ENCODE results near the gene TMEM184C. TPM values are rescaled to one million over a fixed set of nuclear protein-coding genes. Genes with fewer than 3 reads are reported as not detected.
A peak's percentile ranks its signal among the peaks of the same experiment; 100 is the strongest.

Gene TMEM184C
- 35.2 TPM for total RNA-seq
- long read RNA-seq, full-length matches to known transcripts: 23 of 40 reads
- long read RNA-seq, partial matches to known transcripts: 4 of 40 reads
- long read RNA-seq, other reads (novel, unspliced or antisense): 13 of 40 reads

DNA sequence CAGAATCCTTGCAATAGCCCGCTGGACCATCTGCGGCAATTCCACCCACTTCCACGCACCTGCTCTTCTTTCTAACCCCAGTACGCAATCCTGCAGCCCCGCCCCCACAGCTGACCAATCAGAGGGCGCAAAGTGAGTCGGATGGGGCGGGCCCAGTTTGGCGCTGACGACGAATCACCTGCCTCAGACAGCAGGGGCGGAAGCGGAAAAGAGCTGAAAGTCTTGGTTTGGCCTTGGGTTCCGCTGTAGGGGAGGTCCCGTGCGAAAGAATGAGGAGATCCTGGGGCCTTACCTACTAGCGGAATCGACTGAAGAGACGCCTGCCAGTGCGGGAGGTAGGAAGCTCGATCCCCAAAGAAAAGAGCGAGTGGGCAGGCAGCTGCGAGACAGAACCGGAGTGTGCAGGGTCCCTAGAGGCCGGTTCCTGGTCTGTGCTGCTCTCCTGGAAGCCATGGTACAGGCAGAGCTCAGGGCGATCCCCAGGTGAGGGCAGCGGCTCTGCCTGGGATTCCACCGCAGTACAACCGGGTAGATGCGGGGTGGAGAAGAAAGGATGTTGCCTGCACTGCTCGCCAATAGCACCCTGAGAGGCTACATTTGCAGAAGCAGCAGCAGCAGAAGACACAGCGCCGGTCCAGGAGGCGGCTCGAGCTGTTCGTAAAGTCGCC lies at the start of gene TMEM184C:
Gene TMEM184C (plus strand): TSS at position 225 of the 668 bp plus-strand sequence. CDS start 560 bp downstream, outside the sequence.
- peak; percentile 99 for DNase-seq (ENCODE audit: low spot score)

DNA sequence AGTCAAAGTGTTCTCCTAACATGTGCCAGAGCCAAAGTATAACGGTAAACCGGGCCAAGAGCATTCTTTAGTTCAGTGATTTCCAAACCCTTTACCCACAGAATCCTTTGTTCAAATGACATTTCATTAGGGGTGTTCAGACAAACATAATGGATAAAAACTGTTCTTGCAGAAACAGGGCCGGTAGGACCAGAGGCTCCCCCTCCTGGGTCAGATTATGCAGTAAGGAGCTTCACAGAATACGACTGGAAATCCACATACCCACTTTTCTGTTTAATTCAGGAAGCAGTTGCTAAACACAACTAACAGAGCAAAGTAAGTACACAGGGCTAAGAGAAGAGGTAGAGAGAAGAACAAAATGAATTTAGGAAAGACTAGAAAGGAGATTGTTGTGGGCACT lies 46.6 kb upstream of the TMEM184C start:
- DNase-seq (ENCODE audit: low spot score): no peak

DNA sequence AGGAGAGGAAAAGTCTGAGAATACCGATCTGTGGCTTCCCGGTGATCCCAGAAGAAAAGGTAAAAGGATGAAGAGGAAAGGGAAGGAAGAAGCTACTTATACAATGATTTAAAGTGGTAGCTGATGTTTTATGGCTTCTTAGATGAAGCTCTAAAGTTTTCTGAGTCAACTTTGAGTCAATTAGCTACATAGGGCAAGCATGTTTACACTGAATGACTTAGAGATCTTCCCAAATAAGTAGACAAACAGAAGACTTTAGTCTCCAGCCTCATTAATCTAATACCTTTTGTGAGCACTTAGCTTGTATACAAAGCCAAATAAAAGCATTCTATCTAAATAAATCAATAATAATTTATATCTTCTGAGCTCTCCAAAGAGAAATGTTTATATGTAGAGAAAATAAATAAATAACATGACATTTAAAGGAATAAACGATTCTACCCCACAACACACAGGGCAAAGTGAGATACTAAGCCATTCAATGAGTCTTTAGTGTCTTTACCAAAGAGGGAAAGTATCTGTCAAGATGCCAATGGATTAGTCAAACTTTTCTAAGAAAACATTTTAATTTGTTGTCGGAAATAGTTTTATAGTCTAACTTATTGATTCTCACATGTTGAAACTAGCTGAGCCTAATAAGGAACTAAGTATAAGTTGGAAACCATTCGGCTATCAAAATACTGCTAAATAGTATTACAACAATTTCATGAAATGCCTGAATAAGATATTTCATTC lies 46.0 kb upstream of the TMEM184C start:
- DNase-seq (ENCODE audit: low spot score): no peak

DNA sequence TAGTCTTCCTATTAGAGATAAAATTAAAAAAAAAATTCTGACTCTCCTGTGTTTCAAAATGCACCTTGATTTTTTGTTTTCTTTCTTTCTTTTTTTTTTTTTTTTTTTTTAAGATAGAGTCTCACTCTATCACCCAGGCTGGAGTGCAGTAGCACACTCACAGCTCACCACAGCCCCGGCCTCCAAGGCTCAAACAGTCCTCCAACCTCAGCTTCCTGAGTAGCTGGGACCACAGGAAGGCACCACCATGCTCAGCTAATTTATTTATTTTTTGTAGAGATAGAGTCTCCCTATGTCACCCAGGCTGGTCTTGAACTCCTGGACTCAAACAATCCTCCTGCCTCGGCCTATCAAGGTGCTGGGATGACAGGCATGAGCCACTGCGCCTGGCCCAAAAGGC lies 41.1 kb upstream of the TMEM184C start:
- no peak for DNase-seq (ENCODE audit: low spot score)

DNA sequence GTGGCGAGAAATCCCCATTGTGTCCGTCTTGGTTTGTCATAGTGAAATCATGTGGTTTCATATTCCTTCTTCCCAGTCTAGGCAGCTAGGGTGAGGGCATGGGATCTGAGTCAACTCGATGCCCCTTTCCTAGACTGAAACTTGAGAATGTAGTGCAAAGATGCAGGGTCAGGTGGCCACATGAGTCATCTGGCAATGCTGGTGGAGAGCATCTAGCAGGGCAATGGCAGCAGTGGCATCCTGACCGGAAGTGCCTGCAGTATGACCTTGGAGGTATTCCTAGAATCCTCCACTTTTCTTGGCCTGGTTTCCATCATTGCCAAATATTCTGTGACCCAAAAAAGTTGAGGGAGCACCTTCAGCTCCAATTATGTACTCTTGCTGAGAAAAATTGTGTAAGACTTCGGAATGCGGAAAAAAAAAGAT lies 39.1 kb upstream of the TMEM184C start:
- DNase-seq (ENCODE audit: low spot score): no peak

DNA sequence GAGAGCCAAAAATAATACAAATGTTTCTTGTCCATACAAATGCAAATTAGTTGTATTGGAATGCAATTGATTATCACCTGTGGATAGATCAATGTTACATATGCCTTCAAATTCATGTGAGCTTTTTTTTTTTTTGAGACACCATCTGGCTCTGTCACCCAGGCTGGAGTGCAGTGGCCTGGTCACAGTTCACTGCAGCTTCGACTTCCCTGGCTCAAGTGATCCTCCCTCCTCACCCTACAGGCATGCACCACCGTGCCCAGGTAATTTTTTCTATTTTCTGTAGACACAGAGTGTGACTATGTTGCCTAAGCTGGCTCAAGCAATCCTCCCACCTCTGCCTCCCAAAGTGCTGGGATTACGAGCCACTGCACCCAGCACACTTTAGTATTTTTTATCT lies 38.6 kb upstream of the TMEM184C start:
- DNase-seq (ENCODE audit: low spot score): no peak

DNA sequence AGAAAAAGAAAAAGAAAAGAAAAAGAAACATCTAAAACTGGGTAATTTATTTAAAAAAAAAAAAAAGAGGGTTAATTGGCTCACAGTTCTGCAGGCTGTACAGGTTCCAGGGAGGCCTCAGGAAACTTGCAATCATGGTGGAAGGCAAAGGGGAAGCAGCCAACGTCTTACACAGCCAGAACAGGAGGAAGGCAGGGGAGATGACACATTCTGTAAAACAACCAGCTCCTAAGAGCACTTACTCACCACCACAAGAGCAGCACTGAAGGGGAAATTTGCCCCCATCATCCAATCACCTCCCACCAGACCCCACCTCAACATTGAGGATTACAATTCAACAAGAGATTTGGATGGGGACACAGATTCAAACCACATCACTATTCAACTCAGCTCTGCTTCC lies 36.8 kb upstream of the TMEM184C start:
- no peak for DNase-seq (ENCODE audit: low spot score)

DNA sequence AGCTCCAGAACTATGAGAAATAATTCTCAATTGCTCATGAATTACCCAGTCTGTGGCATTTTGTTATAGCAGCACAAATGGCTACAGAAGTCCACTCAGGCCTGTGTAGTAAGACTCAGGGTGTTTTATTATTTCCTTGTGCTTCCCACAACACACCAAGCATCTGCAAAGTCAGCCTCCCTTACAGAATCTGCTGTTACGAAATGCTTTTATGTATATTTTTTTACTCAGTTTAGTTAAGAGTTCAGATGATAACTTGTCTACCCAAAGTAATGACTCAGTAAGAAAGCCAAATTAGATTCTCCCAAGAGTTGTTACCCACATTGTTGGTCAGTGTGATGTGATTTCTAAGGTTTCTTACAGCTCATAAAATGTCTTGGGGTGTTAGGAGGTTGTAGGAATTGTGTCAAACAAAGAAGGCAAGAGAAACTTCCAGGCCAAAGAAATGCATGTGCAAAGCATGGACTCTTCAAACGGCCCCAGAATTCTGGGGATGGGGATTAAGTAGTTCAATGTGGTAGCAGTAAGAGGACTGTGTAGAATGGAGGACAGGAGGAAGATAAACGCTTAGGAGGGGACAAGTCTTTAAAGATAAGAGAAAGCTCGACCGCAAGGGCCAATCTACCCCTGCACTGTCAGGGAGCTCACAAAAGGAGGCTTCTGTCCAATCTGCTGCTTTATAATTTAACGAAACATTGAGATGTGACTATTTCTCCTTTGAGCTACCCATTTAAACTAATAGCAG lies 35.4 kb upstream of the TMEM184C start:
- no peak for DNase-seq (ENCODE audit: low spot score)

DNA sequence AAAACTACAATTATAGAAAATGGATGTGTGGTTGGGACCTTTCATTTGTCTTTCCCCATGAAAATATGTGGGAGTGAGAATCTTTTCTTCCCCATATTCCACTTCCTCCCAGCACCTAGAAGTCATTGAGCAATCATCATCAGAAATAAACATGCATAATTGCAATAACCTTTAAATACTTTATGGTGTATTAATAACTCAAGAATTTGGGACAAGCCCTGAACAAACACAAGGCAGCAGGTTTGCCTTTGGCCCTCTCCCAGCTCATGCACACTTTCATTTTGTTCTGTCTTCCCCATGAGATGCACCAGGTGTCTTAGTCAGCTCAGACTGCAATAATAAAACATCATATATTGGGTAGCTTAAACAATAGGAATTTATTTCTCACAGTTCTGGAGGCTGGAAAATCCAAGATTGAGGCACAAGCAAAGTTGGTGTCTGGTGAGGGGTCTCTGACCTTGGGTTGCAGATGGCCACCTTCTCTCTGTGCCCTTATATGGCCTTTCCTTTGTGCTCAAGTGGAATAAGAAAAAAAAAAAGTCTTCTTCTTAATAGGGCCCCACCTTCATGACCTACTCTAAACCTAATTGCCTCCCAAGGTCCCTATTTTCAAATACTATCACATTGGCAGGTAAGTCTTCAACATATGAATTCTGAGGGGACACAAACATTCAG lies 34.7 kb upstream of the TMEM184C start:
- no peak for DNase-seq (ENCODE audit: low spot score)

DNA sequence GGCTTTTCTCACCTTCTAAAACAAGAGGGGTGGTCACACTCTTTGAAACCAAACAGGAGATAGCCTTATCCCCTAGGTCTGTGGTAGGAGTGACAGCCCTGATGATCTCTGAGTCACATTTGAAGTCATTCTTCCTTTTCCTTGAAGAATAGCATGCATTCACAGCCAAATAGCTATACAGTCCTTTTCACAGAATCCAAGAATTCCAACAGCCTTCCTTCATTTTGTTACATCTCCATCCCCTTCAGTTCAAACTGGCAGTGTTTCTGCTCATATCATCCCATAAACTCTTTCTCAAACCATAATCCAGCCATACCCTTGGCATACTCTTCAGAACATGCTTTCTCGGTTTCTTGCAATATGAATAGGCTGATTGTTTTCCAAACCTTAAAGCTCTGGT lies 33.3 kb upstream of the TMEM184C start:
- no peak for DNase-seq (ENCODE audit: low spot score)

DNA sequence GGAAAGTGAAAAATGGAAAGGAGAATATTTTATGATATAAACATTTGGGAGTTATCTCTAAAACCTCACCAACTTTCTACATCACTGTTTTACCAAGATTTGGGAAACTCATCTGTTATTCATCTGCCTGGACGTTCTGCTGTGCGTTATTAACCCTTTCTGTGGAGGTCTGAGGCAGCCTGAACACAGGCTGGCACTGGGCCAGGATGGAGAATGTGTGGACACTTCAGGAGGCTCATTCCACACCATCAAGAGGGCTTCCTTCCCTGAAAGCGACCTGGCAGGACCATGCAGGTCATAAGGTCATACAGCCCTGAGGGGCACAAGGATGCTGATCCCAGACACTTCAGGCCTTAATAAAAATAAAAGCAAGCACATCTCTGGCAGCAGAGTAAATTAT lies 31.2 kb upstream of the TMEM184C start:
- DNase-seq (ENCODE audit: low spot score): no peak

DNA sequence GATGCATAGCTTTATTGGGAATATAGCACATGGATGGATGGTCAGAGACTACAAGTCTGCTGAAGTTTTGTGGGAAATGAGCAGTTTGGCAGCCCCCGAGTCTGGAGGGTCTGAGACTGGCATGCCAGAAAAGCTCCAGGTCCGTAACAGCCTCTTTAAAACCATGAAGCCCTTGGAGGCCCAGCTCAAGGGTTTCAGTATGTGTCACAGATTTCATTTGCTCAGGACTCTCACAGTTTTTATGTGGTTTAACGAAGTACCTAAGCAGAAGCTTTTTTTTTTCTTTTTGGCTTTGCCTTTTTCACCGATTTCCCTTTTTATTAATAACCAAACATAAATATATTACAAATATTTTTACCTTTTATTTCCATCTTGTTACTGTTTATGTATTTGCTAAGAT lies 30.6 kb upstream of the TMEM184C start:
- no peak for DNase-seq (ENCODE audit: low spot score)

DNA sequence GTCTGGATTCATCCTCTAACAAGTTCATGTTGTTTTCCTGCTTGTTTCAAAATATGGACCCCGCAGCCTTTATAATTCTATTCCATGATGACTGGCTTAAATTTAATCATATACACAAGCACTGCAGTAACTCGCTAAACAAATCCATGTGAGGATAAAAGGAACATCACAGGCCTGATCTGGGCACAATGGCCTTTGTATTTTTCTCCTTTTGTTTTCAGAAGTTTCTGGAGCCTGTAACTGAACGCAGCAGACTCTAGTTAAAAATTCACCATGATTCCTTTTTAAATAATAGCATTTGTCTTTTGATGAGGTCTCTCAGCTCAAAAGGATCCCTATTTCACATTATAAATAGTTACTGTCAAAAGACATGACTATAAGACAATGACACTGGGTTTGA lies 30.2 kb upstream of the TMEM184C start:
- DNase-seq (ENCODE audit: low spot score): no peak

DNA sequence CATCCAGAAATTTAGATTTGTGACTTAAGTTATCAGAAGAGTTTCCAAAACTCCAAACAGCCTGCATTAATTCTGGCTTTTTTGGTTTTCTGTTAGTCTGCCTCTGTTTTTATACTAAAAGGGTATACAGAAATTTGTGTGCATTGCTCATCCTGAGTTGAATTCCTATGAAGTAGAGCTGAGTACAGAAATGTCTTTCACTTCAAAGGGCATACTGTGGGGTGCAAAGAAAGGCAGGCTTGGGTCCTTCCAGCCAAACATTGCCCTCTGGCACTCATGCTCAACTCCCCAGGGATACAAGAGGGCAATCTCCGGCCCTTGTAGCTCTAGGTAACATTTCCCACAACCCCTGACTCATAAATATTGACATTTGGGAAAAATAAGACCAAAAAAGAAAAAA lies 27.6 kb upstream of the TMEM184C start:
- DNase-seq (ENCODE audit: low spot score): no peak

DNA sequence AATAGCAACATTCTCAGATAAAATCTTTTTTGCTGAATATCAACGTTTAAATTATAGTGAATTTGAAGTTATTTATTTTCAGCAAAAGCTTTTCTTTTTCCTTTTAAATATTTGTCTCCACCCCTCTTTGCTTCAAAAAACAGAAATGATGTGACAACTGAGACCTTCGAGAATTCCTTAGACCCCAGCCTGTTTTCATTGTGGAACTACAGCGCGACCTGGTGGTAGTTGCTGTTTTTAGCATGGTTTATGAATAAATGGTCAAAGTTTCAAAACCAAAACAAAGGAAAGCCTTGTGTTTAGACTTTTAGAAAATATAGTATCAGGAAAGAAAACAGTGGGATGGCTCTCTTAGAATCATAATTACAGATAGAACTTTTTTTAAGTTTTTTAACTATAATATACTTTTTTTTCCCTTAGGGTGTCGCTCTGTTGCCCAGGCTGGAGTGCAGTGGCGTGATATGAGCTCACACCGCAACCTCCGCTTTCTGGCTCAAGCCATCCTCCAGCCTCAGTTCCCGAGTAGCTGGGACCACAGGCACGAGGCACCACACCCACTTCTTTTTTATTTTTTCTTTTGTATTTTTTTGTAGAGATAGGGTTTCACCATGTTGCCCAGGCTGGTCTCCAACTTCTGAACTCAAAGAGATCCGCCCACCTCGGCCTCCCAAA lies 26.8 kb upstream of the TMEM184C start:
- DNase-seq (ENCODE audit: low spot score): no peak

DNA sequence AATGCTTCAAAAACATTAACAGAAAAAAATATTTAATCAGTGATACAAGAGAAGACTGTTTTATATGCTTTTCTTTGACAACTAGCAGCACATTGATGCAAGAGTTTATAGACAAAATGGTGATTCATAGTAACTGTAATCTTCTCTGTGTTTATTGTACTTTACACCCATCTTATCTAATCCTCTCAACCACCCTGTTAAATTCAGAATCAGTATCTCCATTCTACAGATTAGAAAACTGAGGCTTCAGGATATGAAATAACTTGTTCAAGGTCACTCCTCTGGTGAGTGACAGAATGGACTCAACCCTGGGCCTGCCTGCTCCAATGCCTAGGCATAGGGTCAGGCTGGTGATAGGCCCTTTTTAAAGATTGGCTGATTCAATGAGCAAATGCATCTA lies 26.1 kb upstream of the TMEM184C start:
- DNase-seq (ENCODE audit: low spot score): no peak

DNA sequence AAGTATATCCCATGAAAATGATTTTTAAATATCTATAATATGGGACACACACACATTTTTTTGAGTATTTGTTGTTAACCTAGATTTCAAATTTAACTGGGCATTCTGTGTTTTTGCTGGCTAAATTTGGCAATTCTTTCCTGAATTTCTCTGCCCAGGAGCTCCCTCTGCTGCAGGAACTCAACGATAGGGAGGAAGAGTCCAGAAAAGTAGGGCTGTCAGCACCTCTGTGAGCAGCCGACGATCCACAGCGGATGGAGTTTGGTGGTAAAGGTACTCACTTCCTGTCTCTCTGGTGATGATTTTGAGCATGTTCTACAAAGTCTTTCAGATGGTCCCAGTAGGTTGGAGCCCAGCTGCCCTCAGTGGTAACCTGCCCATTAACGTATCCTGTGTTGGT lies 23.1 kb upstream of the TMEM184C start:
- no peak for DNase-seq (ENCODE audit: low spot score)

DNA sequence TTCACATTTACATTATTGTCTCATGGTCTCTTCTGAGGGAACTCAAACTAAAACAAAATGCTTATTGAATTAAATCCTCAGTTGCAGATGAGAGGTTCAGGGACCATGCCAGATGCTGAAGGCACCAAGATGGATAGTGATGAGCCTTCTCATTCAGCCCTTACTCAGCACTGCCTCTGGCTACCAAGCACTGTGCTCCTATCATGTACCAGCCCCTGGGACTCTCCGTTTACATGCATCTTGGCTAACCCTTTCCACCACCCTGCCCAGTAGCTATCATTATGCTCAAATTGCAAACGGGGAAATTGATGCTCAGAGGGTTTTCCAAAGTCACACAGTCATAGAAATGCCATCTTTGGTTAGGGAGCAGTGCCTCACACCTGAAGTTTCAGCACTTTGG lies 22.6 kb upstream of the TMEM184C start:
- no peak for DNase-seq (ENCODE audit: low spot score)

DNA sequence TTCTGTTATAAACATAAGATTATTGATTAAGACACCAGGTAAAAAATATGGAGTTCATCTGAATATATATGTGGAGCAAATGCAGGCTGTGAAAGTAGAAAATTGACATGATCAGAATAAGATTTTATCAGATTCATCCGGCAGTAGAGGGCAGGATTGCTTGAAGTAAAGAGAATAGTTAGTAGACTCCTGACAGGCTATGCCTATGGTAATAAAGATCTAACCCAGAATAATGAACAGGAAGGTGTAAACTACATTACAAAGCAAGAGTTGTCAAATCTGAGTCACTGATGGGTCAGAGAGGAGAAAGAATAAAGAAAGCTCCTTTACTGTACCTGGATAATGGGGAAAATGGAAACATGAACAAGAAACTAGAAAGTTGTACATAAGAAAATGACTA lies 20.8 kb upstream of the TMEM184C start:
- no peak for DNase-seq (ENCODE audit: low spot score)

DNA sequence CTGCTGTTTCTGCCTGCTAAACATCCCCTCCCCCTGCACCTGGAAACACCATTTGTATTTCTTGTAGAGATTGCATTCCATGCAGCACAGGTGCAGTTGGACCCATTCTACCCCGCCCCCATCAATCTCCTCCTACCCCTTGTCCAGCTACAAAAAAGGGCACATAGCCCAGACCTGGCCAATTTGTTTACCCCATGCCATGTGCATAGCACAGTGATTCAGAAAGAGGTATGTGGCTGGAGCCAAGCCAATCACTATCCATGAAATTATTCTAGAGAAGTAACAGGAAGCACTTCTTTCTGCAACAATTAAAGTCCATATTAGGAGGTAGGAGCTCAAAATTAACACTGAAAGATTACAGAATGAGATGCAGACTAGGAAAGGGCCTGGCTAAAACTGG lies 20.2 kb upstream of the TMEM184C start:
- no peak for DNase-seq (ENCODE audit: low spot score)

DNA sequence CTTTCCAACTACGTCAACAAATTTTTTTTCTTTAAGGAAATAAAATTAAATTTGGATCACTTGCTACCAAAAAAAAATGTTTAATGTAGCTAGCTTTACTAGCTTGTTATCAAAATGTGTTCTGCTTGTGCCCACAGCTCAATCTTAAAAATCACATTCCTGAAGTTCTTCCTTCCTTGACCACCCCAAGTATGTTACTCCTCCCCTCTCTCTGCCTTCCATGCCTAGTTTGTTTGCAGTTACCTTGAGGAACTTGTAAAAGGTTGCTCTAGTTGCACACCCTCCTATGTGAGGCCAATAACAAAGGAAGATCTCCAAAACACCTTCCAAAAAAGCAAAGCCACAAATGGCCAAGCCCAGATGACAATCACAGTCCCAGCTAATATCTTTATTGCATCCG lies 19.6 kb upstream of the TMEM184C start:
- no peak for DNase-seq (ENCODE audit: low spot score)
